Glutamatergic neuron (in vitro differentiated cells): ENCODE data around the gene GINS2. TPM values are rescaled to one million over a fixed set of nuclear protein-coding genes. Genes with fewer than 3 reads are reported as not detected.

ENCODE experiments used
- DNase-seq: peaks from one replicate; pipeline ENCODE4 v3.0.0; 2022
- H3K27ac Mint-ChIP-seq: one replicate; pipeline ENCODE4 v1.8.0; 2020; ENCODE audit warnings: mild to moderate bottlenecking, mixed read lengths, inconsistent platforms; ENCODE audit not compliant: unreplicated experiment
- H3K27me3 Mint-ChIP-seq: one replicate; pipeline ENCODE4 v1.8.0; 2020; ENCODE audit warnings: mild to moderate bottlenecking, moderate library complexity, mixed read lengths, inconsistent platforms; ENCODE audit not compliant: unreplicated experiment
- H3K36me3 Mint-ChIP-seq: one replicate; pipeline ENCODE4 v1.8.0; 2020; ENCODE audit warnings: mild to moderate bottlenecking, mixed read lengths, inconsistent platforms; ENCODE audit not compliant: unreplicated experiment
- H3K4me1 Mint-ChIP-seq: one replicate; pipeline ENCODE4 v1.8.0; 2020; ENCODE audit warnings: mild to moderate bottlenecking, low read depth, mixed read lengths, inconsistent platforms; ENCODE audit not compliant: unreplicated experiment
- H3K4me3 Mint-ChIP-seq: one replicate; pipeline ENCODE4 v1.8.0; 2020; ENCODE audit warnings: mild to moderate bottlenecking, mixed read lengths, inconsistent platforms; ENCODE audit not compliant: unreplicated experiment
- H3K9me3 Mint-ChIP-seq: one replicate; pipeline ENCODE4 v1.8.0; 2020; ENCODE audit warnings: mild to moderate bottlenecking, moderate library complexity, mixed read lengths, inconsistent platforms; ENCODE audit not compliant: unreplicated experiment
- CTCF ChIP-seq: fragments of 200-600 bp; sonication (generic); IDR thresholded peaks from one replicate; pipeline ENCODE4 v1.5.0; 2021; ENCODE audit not compliant: partially characterized antibody, unreplicated experiment
- total RNA-seq: library from RNA; stranded (reverse); fragmentation: NEBNext Ultra II Directional; extraction: Animal tissue kit (Norgen Biotek cat#: 25700); gene quantifications from one replicate; pipeline ENCODE4 v1.2.1, GENCODE V29; 2021; ENCODE audit not compliant: unreplicated experiment

The GINS2 gene
- total RNA-seq, 1 donor from 2014 or later, result 7.1 TPM

DNA sequence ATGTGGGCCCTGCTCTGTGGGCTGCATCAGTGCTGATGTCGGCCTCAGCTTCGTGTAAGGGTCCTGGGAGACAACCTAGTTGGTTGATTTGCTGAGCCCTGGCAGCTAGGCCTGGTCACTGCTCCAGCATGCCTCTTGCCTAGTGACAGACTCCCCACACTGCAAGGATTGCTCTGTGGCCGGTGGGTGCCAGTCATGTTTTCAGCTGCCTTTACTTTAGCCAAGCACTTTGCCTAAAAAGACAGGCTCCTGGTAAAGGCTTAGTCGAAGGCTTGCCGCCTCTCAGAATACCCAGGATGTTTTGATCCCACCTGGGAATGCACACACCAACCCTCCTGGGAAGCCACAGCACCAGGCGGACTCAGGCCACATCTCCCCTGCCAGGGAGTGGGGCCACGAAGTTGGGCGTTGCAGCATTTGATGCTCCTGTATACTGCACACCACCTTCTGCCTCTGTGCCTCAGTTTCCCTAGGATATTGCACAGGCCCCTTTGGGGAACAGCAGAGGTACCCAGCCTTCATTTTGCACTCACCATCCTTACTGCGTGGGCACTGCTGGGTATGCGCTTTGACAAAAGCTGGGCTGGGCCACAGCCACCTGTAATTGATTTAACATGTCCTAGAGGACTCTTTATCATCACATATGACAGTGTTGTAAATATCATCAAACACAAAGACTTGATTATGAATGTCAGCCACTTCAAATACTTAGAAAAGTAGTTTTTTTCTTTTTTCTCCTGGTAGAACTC, 19.9 kb downstream of the GINS2 start:
- no peak overlapping the region for H3K4me3 Mint-ChIP-seq
- H3K4me1 Mint-ChIP-seq, result peaks cover 21% of the 10 kb centered on the region
- H3K9me3 Mint-ChIP-seq, result peaks cover 63% of the 10 kb centered on the region
- H3K27ac Mint-ChIP-seq, result no peak overlapping the region
- DNase-seq, result no peak
- peaks cover 4% of the 10 kb centered on the region for H3K36me3 Mint-ChIP-seq
- TF ChIP-seq CTCF, result no peak
- peaks cover 53% of the 10 kb centered on the region for H3K27me3 Mint-ChIP-seq

GRCh38 chr16:85667841-85668413, 20.8 kb downstream of the GINS2 start:
- no peak for DNase-seq
- peaks cover 66% of the 10 kb centered on the region for H3K9me3 Mint-ChIP-seq
- H3K27me3 Mint-ChIP-seq, result peaks cover 55% of the 10 kb centered on the region
- peak overlapping the region; percentile 66 for H3K27ac Mint-ChIP-seq
- H3K4me3 Mint-ChIP-seq, result no peak overlapping the region
- H3K4me1 Mint-ChIP-seq, result peaks cover 21% of the 10 kb centered on the region
- H3K36me3 Mint-ChIP-seq, result peaks cover 4% of the 10 kb centered on the region
- no peak for TF ChIP-seq CTCF

- Mint-ChIP-seq H3K9me3 (peaks cover 67% of the 10 kb centered on the region), H3K27ac (no peak overlapping the region), H3K36me3 (peaks cover 4% of the 10 kb centered on the region), H3K27me3 (peaks cover 59% of the 10 kb centered on the region), H3K4me3 (no peak overlapping the region), H3K4me1 (peaks cover 24% of the 10 kb centered on the region)
- no peak for TF ChIP-seq CTCF
- DNase-seq, result no peak
Observed at GRCh38 chr16:85667261-85667660, 21.5 kb downstream of the GINS2 start.

GRCh38 chr16:85665929-85666328, 22.8 kb downstream of the GINS2 start:
- DNase-seq, result peak; percentile 7
- H3K4me1 Mint-ChIP-seq, result peaks cover 28% of the 10 kb centered on the region
- H3K4me3 Mint-ChIP-seq, result no peak overlapping the region
- H3K27ac Mint-ChIP-seq, result no peak overlapping the region
- peaks cover 61% of the 10 kb centered on the region for H3K27me3 Mint-ChIP-seq
- peaks cover 2% of the 10 kb centered on the region for H3K36me3 Mint-ChIP-seq
- peaks cover 63% of the 10 kb centered on the region for H3K9me3 Mint-ChIP-seq
- no peak for TF ChIP-seq CTCF

- peak overlapping the region; percentile 1 for H3K4me3 Mint-ChIP-seq
- no peak for DNase-seq
- H3K4me1 Mint-ChIP-seq, result peaks cover 27% of the 10 kb centered on the region
- no peaks in the 10 kb centered on the region for H3K36me3 Mint-ChIP-seq
- H3K27ac Mint-ChIP-seq, result peak overlapping the region; percentile 62
- no peak for TF ChIP-seq CTCF
- H3K9me3 Mint-ChIP-seq, result peaks cover 60% of the 10 kb centered on the region
- H3K27me3 Mint-ChIP-seq, result peaks cover 63% of the 10 kb centered on the region
Observed at GRCh38 chr16:85665373-85665740, 23.4 kb downstream of the GINS2 start.
